Measurements from ENCODE around the gene MAFF. TPM values are rescaled to one million over a fixed set of nuclear protein-coding genes. Genes with fewer than 3 reads are reported as not detected.

Gene MAFF
- total RNA-seq, 1 experiment from 2014 or later = 5.8 TPM

DNA sequence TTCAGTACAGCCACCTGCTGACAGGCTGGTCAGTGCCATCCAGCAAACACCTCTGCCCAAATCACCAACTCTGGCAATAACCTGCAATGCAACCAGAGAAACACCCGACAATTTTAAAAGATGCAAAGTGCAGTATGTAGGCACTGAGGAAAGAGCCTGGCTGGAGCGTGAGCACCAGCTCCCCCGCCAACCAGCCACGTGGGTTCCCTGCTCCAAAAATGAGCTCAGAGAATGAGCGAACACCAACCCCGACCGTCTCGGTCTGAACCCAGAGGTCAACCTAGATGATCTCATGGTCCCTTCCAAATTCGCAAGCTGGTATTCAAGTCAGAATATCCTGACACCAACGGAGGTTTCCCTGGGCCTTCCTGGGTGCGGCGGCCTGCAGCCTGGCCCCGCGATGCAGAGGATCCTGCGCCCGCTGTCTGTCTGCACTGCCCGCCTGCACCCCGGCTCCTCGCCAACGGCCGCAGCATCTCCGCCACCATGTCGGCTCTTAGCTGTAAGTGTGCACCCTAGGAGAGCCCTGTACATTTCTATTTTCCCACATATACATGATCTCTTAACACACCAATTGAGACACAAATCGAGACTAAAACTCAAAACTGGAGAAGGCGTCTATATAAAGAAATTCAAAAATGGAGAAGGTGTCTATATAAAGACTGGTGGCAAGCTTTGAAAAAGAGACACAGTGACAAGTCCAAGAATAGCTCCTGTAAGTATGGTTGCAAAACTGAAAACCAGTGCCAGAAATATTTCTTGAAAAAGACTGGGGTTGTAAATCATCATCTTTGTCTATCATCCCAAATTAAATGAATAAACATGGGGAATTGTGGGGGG, 48.2 kb downstream of the MAFF start:
- H3K9me3 Mint-ChIP-seq = 0 out of 5 replicates have a peak, but pooled peaks cover 0 to 2% of the 10 kb centered on the region in 2 experiments
- Histone ChIP-seq H3K23ac (ENCODE audit: insufficient read length, low read depth, low read length) (no peak overlapping the region), H2BK5ac (ENCODE audit: insufficient read length, low read length) (no peak overlapping the region), H3K56ac (ENCODE audit: insufficient read length, low read depth, low read length) (no peak overlapping the region), H3K27me3 (ENCODE audit: insufficient read depth, low read length) (no peaks in the 10 kb centered on the region), H3K4ac (ENCODE audit: low read depth, low read length) (no peak overlapping the region), H3K27ac (ENCODE audit: insufficient read length, low read depth, low read length) (no peak overlapping the region), H3K18ac (ENCODE audit: insufficient read length, low read depth, low read length) (no peak overlapping the region), H2BK120ac (ENCODE audit: low read depth, low read length, poor library complexity, severe bottlenecking) (no peak overlapping the region), H4K20me1 (ENCODE audit: control insufficient read depth, insufficient read depth, insufficient read length) (no peaks in the 10 kb centered on the region), H3K79me1 (ENCODE audit: insufficient read depth, low read depth, low read length, poor library complexity, severe bottlenecking) (no peaks in the 10 kb centered on the region), H3K9ac (ENCODE audit: extremely low read depth, insufficient read length, low read length) (no peak overlapping the region), H3K23me2 (ENCODE audit: insufficient read length, low read depth, low read length, poor library complexity, severe bottlenecking) (no peaks in the 10 kb centered on the region), H3K79me2 (ENCODE audit: insufficient read depth, low read length) (peaks cover 3% of the 10 kb centered on the region; the same call in 1 of the 2 replicates), H4K5ac (ENCODE audit: insufficient read length, low read depth, low read length) (no peak overlapping the region), H2AK5ac (ENCODE audit: insufficient read length, low read length) (no peak overlapping the region), H2BK15ac (ENCODE audit: low read depth, low read length) (no peak overlapping the region), H2BK20ac (ENCODE audit: low read depth, low read length, poor library complexity, severe bottlenecking) (no peak overlapping the region), H3K4me1 (ENCODE audit: insufficient read depth, low read length) (no peaks in the 10 kb centered on the region), H2BK12ac (ENCODE audit: insufficient read length, low read depth, low read length) (no peak overlapping the region), H2AFZ (ENCODE audit: low read length) (no peak overlapping the region), H3T11ph (ENCODE audit: low read length) (no peak overlapping the region), H3K14ac (ENCODE audit: insufficient read depth, low read length) (no peak overlapping the region), H3K9me3 (ENCODE audit: control insufficient read depth, low read depth, low read length) (no peaks in the 10 kb centered on the region), H4K8ac (replicated peaks; ENCODE audit: insufficient read length, low read depth, low read length) (no peak overlapping the region), H3K4me2 (ENCODE audit: insufficient read depth, insufficient read length, low read length) (no peak overlapping the region), H4K91ac (ENCODE audit: insufficient read length, low read depth, low read length) (no peak overlapping the region)
- no peak overlapping the region for H3K4me3 Mint-ChIP-seq
- peaks cover 14 to 46% (median 24%) of the 10 kb centered on the region in 3 experiments for H3K36me3 Mint-ChIP-seq (ENCODE audit: insufficient read depth in 1 of 3, low read depth in 3 of 3)
- peaks cover 0 to 4% of the 10 kb centered on the region in 2 experiments; a peak in 1 of 4 replicates for H3K4me1 Mint-ChIP-seq
- WGBS (ENCODE audit: extremely low coverage, insufficient read length, low lambda C conversion rate) = no CpG with 5 or more reads among the region's 25 CpGs
- H3K27ac Mint-ChIP-seq = no peak overlapping the region
- no peaks in the 10 kb centered on the region for H3K27me3 Mint-ChIP-seq (ENCODE audit: low read depth)
- DNase-seq = no peak
- TF ChIP-seq, protein P1, sequence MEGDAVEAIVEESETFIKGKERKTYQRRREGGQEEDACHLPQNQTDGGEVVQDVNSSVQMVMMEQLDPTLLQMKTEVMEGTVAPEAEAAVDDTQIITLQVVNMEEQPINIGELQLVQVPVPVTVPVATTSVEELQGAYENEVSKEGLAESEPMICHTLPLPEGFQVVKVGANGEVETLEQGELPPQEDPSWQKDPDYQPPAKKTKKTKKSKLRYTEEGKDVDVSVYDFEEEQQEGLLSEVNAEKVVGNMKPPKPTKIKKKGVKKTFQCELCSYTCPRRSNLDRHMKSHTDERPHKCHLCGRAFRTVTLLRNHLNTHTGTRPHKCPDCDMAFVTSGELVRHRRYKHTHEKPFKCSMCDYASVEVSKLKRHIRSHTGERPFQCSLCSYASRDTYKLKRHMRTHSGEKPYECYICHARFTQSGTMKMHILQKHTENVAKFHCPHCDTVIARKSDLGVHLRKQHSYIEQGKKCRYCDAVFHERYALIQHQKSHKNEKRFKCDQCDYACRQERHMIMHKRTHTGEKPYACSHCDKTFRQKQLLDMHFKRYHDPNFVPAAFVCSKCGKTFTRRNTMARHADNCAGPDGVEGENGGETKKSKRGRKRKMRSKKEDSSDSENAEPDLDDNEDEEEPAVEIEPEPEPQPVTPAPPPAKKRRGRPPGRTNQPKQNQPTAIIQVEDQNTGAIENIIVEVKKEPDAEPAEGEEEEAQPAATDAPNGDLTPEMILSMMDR (conservative IDR thresholded peaks at IDR 0.05) = no peak
